Immature natural killer cell (primary cell): Measurements from ENCODE around the gene ADGRD2. TPM values are rescaled to one million over a fixed set of nuclear protein-coding genes. Genes with fewer than 3 reads are reported as not detected.

Experiments
- DNase-seq, 3 donors: peaks; one replicate each; pipeline ENCODE4 v3.0.0; 2022; ENCODE audit warnings: mixed read lengths in 1 of 3
- H3K27ac Mint-ChIP-seq, 6 donors: one replicate each; pipeline ENCODE4 v1.8.0; 2020; ENCODE audit warnings: mixed read lengths in 6 of 6, mild to moderate bottlenecking in 5 of 6, inconsistent platforms in 4 of 6, moderate library complexity in 3 of 6
- H3K27me3 Mint-ChIP-seq, 3 donors: one replicate each; pipeline ENCODE4 v1.8.0; 2020 to 2021; ENCODE audit warnings: low read depth in 3 of 3, mild to moderate bottlenecking in 3 of 3, mixed read lengths in 3 of 3, moderate library complexity in 3 of 3, inconsistent platforms in 1 of 3
- H3K36me3 Mint-ChIP-seq, 3 donors: one replicate each; pipeline ENCODE4 v1.8.0; 2020; ENCODE audit warnings: mixed read lengths in 3 of 3, inconsistent platforms in 2 of 3, mild to moderate bottlenecking in 2 of 3
- H3K4me1 Mint-ChIP-seq, 2 donors: one replicate each; pipeline ENCODE4 v1.8.0; 2020; ENCODE audit warnings: inconsistent platforms in 2 of 2, mild to moderate bottlenecking in 2 of 2, mixed read lengths in 2 of 2, moderate library complexity in 1 of 2
- H3K4me3 Mint-ChIP-seq, 5 donors: one replicate each; pipeline ENCODE4 v1.8.0; 2020; ENCODE audit warnings: mild to moderate bottlenecking in 5 of 5, mixed read lengths in 5 of 5, inconsistent platforms in 3 of 5, moderate library complexity in 3 of 5
- H3K9me3 Mint-ChIP-seq, 6 donors: one replicate each; pipeline ENCODE4 v1.8.0; 2020; ENCODE audit warnings: mild to moderate bottlenecking in 6 of 6, mixed read lengths in 6 of 6, inconsistent platforms in 4 of 6, moderate library complexity in 3 of 6
- polyA plus RNA-seq, 3 donors: library from polyadenylated mRNA; unstranded; fragments of 300-500 nt; fragmentation: Illumina TruSeq; gene quantifications; one replicate each; pipeline ENCODE4 v1.2.3, GENCODE V29; 2021

ADGRD2 gene
- polyA plus RNA-seq, 3 donors from 2014 or later: not detected

DNA sequence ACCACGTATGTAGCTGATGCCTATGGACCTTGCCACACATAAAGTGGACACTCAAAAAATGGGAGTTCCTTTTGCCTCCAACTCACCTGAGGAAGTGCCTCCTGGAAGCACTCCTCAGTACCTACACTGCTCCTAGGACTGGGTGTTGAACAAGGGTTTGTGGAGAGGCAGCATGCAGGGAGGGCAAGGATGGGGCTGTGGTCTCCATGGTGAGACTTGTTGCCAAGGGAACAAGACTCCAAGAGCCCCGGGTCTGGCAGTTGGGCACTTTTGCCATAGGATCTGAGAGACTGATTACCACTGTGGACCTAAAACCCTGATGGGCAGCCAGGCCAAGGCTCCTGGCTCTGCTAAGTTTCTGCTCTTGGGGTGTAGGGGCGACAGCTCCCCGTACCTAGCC is 63.9 kb downstream of the ADGRD2 start:
- H3K9me3 Mint-ChIP-seq: no peaks in the 10 kb centered on the region
- H3K4me1 Mint-ChIP-seq: no peaks in the 10 kb centered on the region
- no peak overlapping the region for H3K4me3 Mint-ChIP-seq
- no peaks in the 10 kb centered on the region for H3K36me3 Mint-ChIP-seq
- no peak for DNase-seq
- peaks cover 0 to 2% (median 2%) of the 10 kb centered on the region in 3 donors for H3K27me3 Mint-ChIP-seq
- H3K27ac Mint-ChIP-seq: no peak overlapping the region

DNA sequence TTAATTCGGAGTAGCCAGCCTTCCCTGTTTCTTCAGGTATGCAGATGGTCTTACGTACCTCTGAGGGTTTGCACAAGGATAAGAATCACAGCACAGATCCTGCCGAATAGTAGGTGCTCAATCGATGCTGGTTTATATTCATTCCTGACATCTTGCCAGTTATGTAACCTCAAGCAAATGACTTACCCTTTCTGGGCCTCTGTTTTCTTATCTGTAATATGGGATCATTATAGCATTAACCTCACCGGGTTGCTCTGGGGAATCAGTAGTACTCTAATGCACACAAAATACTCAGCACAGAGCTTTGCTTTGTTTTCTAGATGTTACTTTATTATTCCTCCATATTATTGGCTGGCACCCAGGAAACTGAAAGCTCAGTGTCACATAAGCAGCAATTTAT is 64.6 kb downstream of the ADGRD2 start:
- Mint-ChIP-seq H3K36me3 (no peaks in the 10 kb centered on the region), H3K9me3 (no peaks in the 10 kb centered on the region), H3K27me3 (peaks cover 0 to 3% (median 2%) of the 10 kb centered on the region in 3 donors), H3K4me1 (no peaks in the 10 kb centered on the region), H3K4me3 (no peak overlapping the region), H3K27ac (no peak overlapping the region)
- DNase-seq: no peak

DNA sequence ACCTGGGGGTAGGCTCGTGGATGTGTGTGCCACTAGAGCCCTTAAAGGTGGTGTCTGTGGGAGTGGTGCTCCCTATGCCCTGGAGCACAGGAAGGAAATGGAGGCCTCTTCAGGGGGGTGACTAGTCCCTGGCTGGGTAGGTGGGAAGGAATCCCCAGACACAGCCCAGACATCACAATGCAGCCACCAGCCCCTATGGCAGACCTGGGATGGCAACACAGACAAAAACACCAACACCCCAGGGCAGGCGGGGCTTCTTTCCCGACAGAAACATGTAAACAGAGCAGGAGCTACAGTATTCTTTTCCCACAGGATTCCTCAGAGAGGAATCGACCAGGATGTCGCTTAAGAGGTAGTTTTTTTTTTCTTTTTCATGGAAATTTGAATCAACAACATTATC is 67.3 kb downstream of the ADGRD2 start:
- DNase-seq: no peak

DNA sequence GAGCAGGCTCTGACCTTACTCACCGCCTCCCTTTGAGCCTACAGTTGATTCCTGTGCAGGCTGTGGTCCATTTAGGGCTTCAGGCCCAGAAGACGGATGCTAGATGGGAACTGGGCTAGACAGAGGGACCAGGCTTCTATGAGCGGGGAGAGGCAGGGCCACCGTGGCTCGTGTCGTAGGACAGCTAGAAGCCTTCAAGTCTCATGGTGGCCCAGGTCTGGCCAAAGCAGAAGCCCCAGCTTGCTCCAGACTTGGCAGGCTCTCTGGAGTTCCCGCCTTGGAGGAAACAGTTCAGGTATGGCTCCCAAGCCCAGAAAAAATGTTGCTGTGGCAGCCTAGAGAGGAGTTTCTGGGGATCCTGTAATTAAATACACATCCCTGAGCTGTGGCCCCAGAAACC is 67.9 kb downstream of the ADGRD2 start:
- no peaks in the 10 kb centered on the region for H3K4me1 Mint-ChIP-seq
- peaks cover 2 to 4% (median 2%) of the 10 kb centered on the region in 3 donors for H3K27me3 Mint-ChIP-seq
- H3K36me3 Mint-ChIP-seq: no peaks in the 10 kb centered on the region
- no peaks in the 10 kb centered on the region for H3K9me3 Mint-ChIP-seq
- H3K27ac Mint-ChIP-seq: no peak overlapping the region
- no peak overlapping the region for H3K4me3 Mint-ChIP-seq
- no peak for DNase-seq

More for the DNA sequence above, 67.3 kb downstream of the ADGRD2 start:
- Mint-ChIP-seq H3K4me3 (no peak overlapping the region), H3K27ac (peak overlapping the region in 1 of 6 donors; percentile 16), H3K9me3 (no peaks in the 10 kb centered on the region), H3K4me1 (no peaks in the 10 kb centered on the region), H3K36me3 (no peaks in the 10 kb centered on the region), H3K27me3 (peaks cover 2 to 4% (median 2%) of the 10 kb centered on the region in 3 donors)

- no peak overlapping the region for H3K27ac Mint-ChIP-seq
- H3K9me3 Mint-ChIP-seq: no peaks in the 10 kb centered on the region
- H3K4me1 Mint-ChIP-seq: no peaks in the 10 kb centered on the region
- no peaks in the 10 kb centered on the region for H3K36me3 Mint-ChIP-seq
- H3K27me3 Mint-ChIP-seq: peaks cover 2 to 4% (median 2%) of the 10 kb centered on the region in 3 donors
- H3K4me3 Mint-ChIP-seq: no peak overlapping the region
- DNase-seq: no peak
These were observed 70.0 kb downstream of the ADGRD2 start for GRCh38 chr9:124520206-124520596.

DNA sequence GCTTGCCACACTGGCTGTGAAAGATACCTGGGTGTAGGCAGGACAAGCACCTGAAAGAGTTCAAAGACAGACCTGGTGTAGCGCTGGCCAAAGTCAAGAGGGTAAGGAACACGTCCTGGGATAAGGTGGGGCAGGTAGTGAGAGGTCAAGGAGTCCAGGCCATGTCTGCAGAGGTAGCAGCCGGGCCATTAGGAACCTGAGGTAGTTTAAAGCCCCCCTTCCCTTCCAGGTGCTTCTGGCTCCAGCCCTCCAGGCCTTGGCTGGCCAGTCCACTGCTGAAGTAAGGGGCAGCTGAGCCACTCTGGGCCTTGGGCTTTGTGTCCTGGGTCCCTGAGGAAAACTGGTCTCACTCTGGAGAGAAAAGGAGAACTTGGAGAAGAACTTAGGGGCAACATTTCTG is 70.9 kb downstream of the ADGRD2 start:
- no peak for DNase-seq
- H3K4me1 Mint-ChIP-seq: no peaks in the 10 kb centered on the region

GRCh38 chr9:124522121-124523098 is 72.2 kb downstream of the ADGRD2 start:
- Mint-ChIP-seq H3K4me1 (no peaks in the 10 kb centered on the region), H3K36me3 (no peaks in the 10 kb centered on the region), H3K4me3 (no peak overlapping the region), H3K27me3 (peaks cover 0 to 4% (median 2%) of the 10 kb centered on the region in 3 donors), H3K27ac (no peak overlapping the region), H3K9me3 (no peaks in the 10 kb centered on the region)
- no peak for DNase-seq

More for the DNA sequence above, 70.9 kb downstream of the ADGRD2 start:
- Mint-ChIP-seq H3K9me3 (no peaks in the 10 kb centered on the region), H3K27me3 (peaks cover 2 to 4% (median 2%) of the 10 kb centered on the region in 3 donors), H3K27ac (no peak overlapping the region), H3K36me3 (no peaks in the 10 kb centered on the region), H3K4me3 (no peak overlapping the region)

DNA sequence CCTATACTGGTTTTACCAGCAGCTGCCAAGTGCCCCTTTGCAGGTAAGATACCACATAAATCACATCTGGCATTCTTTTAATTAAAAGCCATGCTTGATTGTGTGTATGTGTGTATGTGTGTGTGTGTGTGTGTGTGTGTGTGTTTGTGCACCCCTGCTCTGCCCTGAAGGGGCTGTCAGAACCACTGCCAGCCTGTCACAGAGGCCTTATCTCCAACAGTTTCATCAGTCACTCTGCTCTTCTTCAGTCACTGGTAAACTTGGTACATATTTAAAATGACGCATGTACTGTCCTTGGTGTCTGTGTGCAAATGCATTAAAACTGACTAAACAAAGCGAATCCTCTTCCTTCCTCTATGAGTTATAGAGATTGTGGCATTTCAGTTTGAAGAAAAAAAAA is 75.9 kb downstream of the ADGRD2 start:
- Mint-ChIP-seq H3K27ac (no peak overlapping the region), H3K9me3 (no peaks in the 10 kb centered on the region), H3K27me3 (peaks cover 0 to 4% (median 0%) of the 10 kb centered on the region in 3 donors), H3K4me3 (no peak overlapping the region), H3K4me1 (no peaks in the 10 kb centered on the region), H3K36me3 (no peaks in the 10 kb centered on the region)
- DNase-seq: no peak

GRCh38 chr9:124527781-124528180 is 77.5 kb downstream of the ADGRD2 start:
- Mint-ChIP-seq H3K4me1 (no peaks in the 10 kb centered on the region), H3K27me3 (no peaks in the 10 kb centered on the region), H3K4me3 (no peak overlapping the region), H3K36me3 (no peaks in the 10 kb centered on the region), H3K9me3 (no peaks in the 10 kb centered on the region), H3K27ac (no peak overlapping the region)
- no peak for DNase-seq

Other genes starting within 250 kb of the ADGRD2 start
- gene NEK6, start 192.5 kb upstream of the ADGRD2 start, polyA plus RNA-seq: 10 to 100 TPM in 2 of 3 donors, 1 to 10 TPM in 1; 8.8 to 18.0 (median 13.8) TPM
- gene PSMB7, start 35.0 kb upstream of the ADGRD2 start, polyA plus RNA-seq: 100 to 1,000 TPM; 167 to 256 (median 186) TPM
- gene NR5A1, start 56.9 kb downstream of the ADGRD2 start, polyA plus RNA-seq: not detected